HCT116 (cell line): ENCODE measurements around the gene PNKP.

Source experiments
- ATF3 ChIP-seq: IDR thresholded peaks from 2 replicates; pipeline ENCODE4 v1.6.1; 2012
- CTCF ChIP-seq, 3 experiments: fragments of 200-600 bp in 1 of 3; sonication (generic) in 1 of 3; IDR thresholded peaks in 2 of 3; conservative IDR thresholded peaks in 1 of 3; 2 replicates each; pipeline ENCODE4 v1.5.1; 2012 to 2017; ENCODE audit warnings: low read depth in 2 of 3, low read length in 2 of 3, antibody characterized with exemption in 1 of 3, borderline replicate concordance in 1 of 3, control low read depth in 1 of 3, mild to moderate bottlenecking in 1 of 3, mixed read lengths in 1 of 3, mixed run types in 1 of 3, moderate library complexity in 1 of 3; ENCODE audit not compliant: insufficient read depth in 1 of 3
- EGR1 ChIP-seq: IDR thresholded peaks from 2 replicates; pipeline ENCODE4 v1.6.1; 2012; ENCODE audit warnings: low read depth
- ELF1 ChIP-seq: IDR thresholded peaks from 2 replicates; pipeline ENCODE4 v1.6.1; 2012; ENCODE audit warnings: low read depth, borderline replicate concordance
- FOSL1 ChIP-seq: IDR thresholded peaks from 2 replicates; pipeline ENCODE4 v1.6.1; 2012; ENCODE audit warnings: low read depth
- JUND ChIP-seq: IDR thresholded peaks from 2 replicates; pipeline ENCODE4 v1.6.1; 2012
- POLR2A ChIP-seq: IDR thresholded peaks from 2 replicates; pipeline ENCODE4 v1.7.0; 2011; ENCODE audit warnings: borderline replicate concordance; ENCODE audit not compliant: insufficient read depth, insufficient read length; ENCODE audit errors: extremely low read depth
- RAD21 ChIP-seq: IDR thresholded peaks from 2 replicates; pipeline ENCODE4 v1.6.1; 2012; ENCODE audit warnings: low read depth, mild to moderate bottlenecking
- REST ChIP-seq: IDR thresholded peaks from 2 replicates; pipeline ENCODE4 v1.6.1; 2012; ENCODE audit warnings: low read depth
- SRF ChIP-seq: IDR thresholded peaks from 2 replicates; pipeline ENCODE4 v1.6.1; 2012; ENCODE audit warnings: low read depth

GRCh38 chr19:49824662-49825061 is 42.7 kb downstream of the PNKP start:
- TF ChIP-seq CTCF (IDR thresholded peaks at IDR 0.05 in 2 of 3, conservative IDR thresholded peaks at IDR 0.05 in 1 of 3; ENCODE audit: borderline replicate concordance in 1 of 3, insufficient read depth in 1 of 3, low read depth in 2 of 3, low read length in 2 of 3), result no peak
- TF ChIP-seq RAD21, result no peak
- TF ChIP-seq FOSL1, result no peak
- TF ChIP-seq POLR2A, result no peak
- TF ChIP-seq SRF, result no peak
- TF ChIP-seq JUND, result no peak
- TF ChIP-seq ELF1, result no peak
- TF ChIP-seq REST, result no peak
- TF ChIP-seq EGR1, result no peak
- TF ChIP-seq ATF3, result no peak
